Right renal pelvis (tissue), 4 donors: ENCODE results near the gene TARS2. TPM values are rescaled to one million over a fixed set of nuclear protein-coding genes. Genes with fewer than 3 reads are reported as not detected.

Experiments used
- DNase-seq, 4 donors: peaks; one replicate each; pipeline ENCODE4 v3.0.0-alpha.2; 2013; ENCODE audit warnings: low read depth in 4 of 4, low spot score in 3 of 4, missing footprints in 1 of 4
- polyA plus RNA-seq, 4 donors: library from polyadenylated mRNA; unstranded; fragments of 120-200 nt; gene quantifications; one replicate each; pipeline ENCODE4 v1.2.1, GENCODE V29; 2013; ENCODE audit not compliant: insufficient read length in 4 of 4

Gene TARS2
- polyA plus RNA-seq, 4 donors, result 24.2 to 28.0 (median 26.0) TPM

DNA sequence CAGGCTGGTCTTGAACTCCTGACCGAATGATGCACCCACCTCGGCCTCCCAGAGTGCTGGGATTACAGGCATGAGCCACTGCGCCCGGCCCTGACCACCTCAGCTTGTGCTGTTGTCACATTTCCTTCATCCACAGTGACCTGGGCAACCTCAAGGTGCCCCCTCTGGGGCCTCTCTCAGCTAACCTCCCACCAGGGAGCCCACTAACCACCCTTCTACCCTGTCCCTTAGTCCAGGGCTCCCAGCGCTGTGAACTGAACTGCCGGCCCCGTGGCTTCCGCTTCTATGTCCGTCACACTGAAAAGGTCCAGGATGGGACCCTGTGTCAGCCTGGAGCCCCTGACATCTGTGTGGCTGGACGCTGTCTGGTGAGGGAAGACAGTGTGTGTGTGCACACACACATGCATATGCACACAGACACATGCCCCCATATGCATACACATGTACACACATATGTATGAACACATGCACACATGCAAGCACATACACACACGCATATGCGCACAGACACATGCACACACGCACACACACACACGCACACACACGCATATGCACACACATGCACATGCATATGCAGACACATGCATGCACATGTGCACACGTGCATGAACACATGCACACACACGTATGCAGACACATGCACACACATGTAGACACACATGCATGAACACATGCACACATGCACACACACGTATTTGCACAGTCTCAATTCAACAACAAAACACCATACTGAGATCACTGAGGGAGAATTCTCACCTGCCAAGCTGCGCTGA lies 68.2 kb downstream of the TARS2 start:
- DNase-seq, result no peak

GRCh38 chr1:150555971-150556865 lies 69.0 kb downstream of the TARS2 start:
- no peak for DNase-seq

GRCh38 chr1:150557065-150557600 lies 69.9 kb downstream of the TARS2 start:
- no peak for DNase-seq

Other genes with a start within 250 kb of the TARS2 start
- 1 to 10 TPM; 6.2 to 8.1 (median 7.4) TPM for gene CA14, start 229.6 kb upstream of the TARS2 start, polyA plus RNA-seq
- gene APH1A, start 218.4 kb upstream of the TARS2 start, polyA plus RNA-seq, result 100 to 1,000 TPM; 184 to 211 (median 197) TPM
- gene C1orf54, start 214.6 kb upstream of the TARS2 start, polyA plus RNA-seq, result 10 to 100 TPM; 43.4 to 52.4 (median 47.9) TPM
- gene CIART, start 204.9 kb upstream of the TARS2 start, polyA plus RNA-seq, result 1 to 10 TPM; 7.0 to 8.1 (median 7.5) TPM
- 10 to 100 TPM; 67.6 to 77.1 (median 75.5) TPM for gene MRPS21, start 193.6 kb upstream of the TARS2 start, polyA plus RNA-seq
- gene PRPF3, start 165.9 kb upstream of the TARS2 start, polyA plus RNA-seq, result 10 to 100 TPM; 57.4 to 81.1 (median 61.0) TPM
- 10 to 100 TPM; 50.0 to 57.7 (median 54.8) TPM for gene RPRD2, start 123.3 kb upstream of the TARS2 start, polyA plus RNA-seq
- gene ECM1, start 20.7 kb downstream of the TARS2 start, polyA plus RNA-seq, result 10 to 100 TPM; 12.0 to 22.1 (median 14.6) TPM
- gene FALEC, start 28.3 kb downstream of the TARS2 start, polyA plus RNA-seq, result under 1 TPM in 2 of 4 donors, not detected in 2; 0.42 to 0.44 TPM
- gene ADAMTSL4, start 62.0 kb downstream of the TARS2 start, polyA plus RNA-seq, result 10 to 100 TPM; 12.4 to 21.0 (median 13.8) TPM
- gene MCL1, start 92.2 kb downstream of the TARS2 start, polyA plus RNA-seq, result 100 to 1,000 TPM; 155 to 206 (median 189) TPM
- 100 to 1,000 TPM; 220 to 235 (median 227) TPM for gene ENSA, start 142.2 kb downstream of the TARS2 start, polyA plus RNA-seq
- gene GOLPH3L, start 209.7 kb downstream of the TARS2 start, polyA plus RNA-seq, result 10 to 100 TPM; 35.3 to 46.8 (median 43.3) TPM
- not detected for gene HORMAD1, start 233.5 kb downstream of the TARS2 start, polyA plus RNA-seq